GM12892 (cell line): Measurements from ENCODE around the gene SLC50A1.

Experiments used
- POLR2A ChIP-seq: IDR thresholded peaks from 2 replicates; pipeline ENCODE4 v1.6.1; 2011; ENCODE audit warnings: low read depth, low read length, control low read depth
- POLR2AphosphoS5 ChIP-seq: IDR thresholded peaks from 2 replicates; pipeline ENCODE4 v1.6.1; 2011; ENCODE audit warnings: low read depth, low read length, control low read depth
- TAF1 ChIP-seq: IDR thresholded peaks from 2 replicates; pipeline ENCODE4 v1.6.1; 2011; ENCODE audit warnings: low read depth, mild to moderate bottlenecking, control low read depth, low read length, borderline replicate concordance

- TF ChIP-seq POLR2A (no peak), TAF1 (no peak), POLR2AphosphoS5 (no peak)
These were observed 1.8 kb upstream of the SLC50A1 start for GRCh38 chr1:155133799-155134281.
